Stimulated activated memory B cell treated with anti-CD40 and anti-IgM and Interleukin-4, amounts not matched to agents 10 μg/mL and 1 μg/mL and 100 μg/mL, for 72 hours (primary cell): Measurements from ENCODE around the gene ACVR1B.
A peak's percentile ranks its signal among the peaks of the same experiment; 100 is the strongest.

Experiments used
- ATAC-seq: fragments of 150-1000 bp; cut with Tn5 transposase; 2 replicates; pipeline ENCODE4 v1.10.0; 2021
- H3K27ac Mint-ChIP-seq: one replicate; pipeline ENCODE4 v1.8.0; 2022; ENCODE audit warnings: mild to moderate bottlenecking, mixed read lengths
- H3K27me3 Mint-ChIP-seq: one replicate; pipeline ENCODE4 v1.8.0; 2022; ENCODE audit warnings: mixed read lengths
- H3K36me3 Mint-ChIP-seq: one replicate; pipeline ENCODE4 v1.8.0; 2022; ENCODE audit warnings: mixed read lengths
- H3K4me1 Mint-ChIP-seq: one replicate; pipeline ENCODE4 v1.8.0; 2022; ENCODE audit warnings: mixed read lengths
- H3K4me3 Mint-ChIP-seq: one replicate; pipeline ENCODE4 v1.8.0; 2022; ENCODE audit warnings: mild to moderate bottlenecking, moderate library complexity, mixed read lengths
- H3K9me3 Mint-ChIP-seq: one replicate; pipeline ENCODE4 v1.8.0; 2022; ENCODE audit warnings: mixed read lengths

The ACVR1B gene

GRCh38 chr12:52009081-52009751 lies 57.7 kb downstream of the ACVR1B start:
- Mint-ChIP-seq H3K4me1 (peaks cover 44% of the 10 kb centered on the region), H3K9me3 (no peaks in the 10 kb centered on the region), H3K4me3 (peak overlapping the region; percentile 89), H3K36me3 (peaks cover 55% of the 10 kb centered on the region), H3K27me3 (no peaks in the 10 kb centered on the region), H3K27ac (peak overlapping the region; percentile 89)
- ATAC-seq, result no peak

- H3K27me3 Mint-ChIP-seq, result no peaks in the 10 kb centered on the region
- ATAC-seq, result no peak
- H3K27ac Mint-ChIP-seq, result peak overlapping the region; percentile 89
- H3K4me3 Mint-ChIP-seq, result no peak overlapping the region
- H3K4me1 Mint-ChIP-seq, result peaks cover 39% of the 10 kb centered on the region
- peaks cover 56% of the 10 kb centered on the region for H3K36me3 Mint-ChIP-seq
- no peaks in the 10 kb centered on the region for H3K9me3 Mint-ChIP-seq
Observed at GRCh38 chr12:52010152-52010622, 58.7 kb downstream of the ACVR1B start.

- no peaks in the 10 kb centered on the region for H3K27me3 Mint-ChIP-seq
- H3K27ac Mint-ChIP-seq, result no peak overlapping the region
- no peaks in the 10 kb centered on the region for H3K9me3 Mint-ChIP-seq
- peaks cover 36% of the 10 kb centered on the region for H3K4me1 Mint-ChIP-seq
- H3K4me3 Mint-ChIP-seq, result no peak overlapping the region
- no peak for ATAC-seq
- H3K36me3 Mint-ChIP-seq, result peaks cover 60% of the 10 kb centered on the region
Observed at GRCh38 chr12:52010692-52011601, 59.4 kb downstream of the ACVR1B start.

GRCh38 chr12:52011602-52012214 lies 60.2 kb downstream of the ACVR1B start:
- no peak overlapping the region for H3K4me3 Mint-ChIP-seq
- H3K4me1 Mint-ChIP-seq, result peaks cover 38% of the 10 kb centered on the region
- no peak for ATAC-seq
- H3K27me3 Mint-ChIP-seq, result no peaks in the 10 kb centered on the region
- H3K9me3 Mint-ChIP-seq, result no peaks in the 10 kb centered on the region
- peaks cover 60% of the 10 kb centered on the region for H3K36me3 Mint-ChIP-seq
- no peak overlapping the region for H3K27ac Mint-ChIP-seq

GRCh38 chr12:52013626-52014310 lies 62.3 kb downstream of the ACVR1B start:
- no peaks in the 10 kb centered on the region for H3K9me3 Mint-ChIP-seq
- H3K4me3 Mint-ChIP-seq, result no peak overlapping the region
- H3K36me3 Mint-ChIP-seq, result peaks cover 44% of the 10 kb centered on the region
- no peak for ATAC-seq
- peaks cover 24% of the 10 kb centered on the region for H3K4me1 Mint-ChIP-seq
- no peak overlapping the region for H3K27ac Mint-ChIP-seq
- H3K27me3 Mint-ChIP-seq, result no peaks in the 10 kb centered on the region

- peak; percentile 67 for ATAC-seq
- H3K27ac Mint-ChIP-seq, result no peak overlapping the region
- no peaks in the 10 kb centered on the region for H3K27me3 Mint-ChIP-seq
- H3K4me1 Mint-ChIP-seq, result peaks cover 15% of the 10 kb centered on the region
- no peak overlapping the region for H3K4me3 Mint-ChIP-seq
- H3K36me3 Mint-ChIP-seq, result peaks cover 37% of the 10 kb centered on the region
- H3K9me3 Mint-ChIP-seq, result no peaks in the 10 kb centered on the region
Observed at GRCh38 chr12:52014567-52015530, 63.4 kb downstream of the ACVR1B start.

- Mint-ChIP-seq H3K27ac (no peak overlapping the region), H3K4me3 (no peak overlapping the region), H3K27me3 (no peaks in the 10 kb centered on the region), H3K36me3 (peaks cover 36% of the 10 kb centered on the region), H3K4me1 (peaks cover 23% of the 10 kb centered on the region), H3K9me3 (no peaks in the 10 kb centered on the region)
- ATAC-seq, result no peak
Observed at GRCh38 chr12:52015532-52016041, 64.1 kb downstream of the ACVR1B start.

GRCh38 chr12:52018433-52019112 lies 67.1 kb downstream of the ACVR1B start:
- peaks cover 38% of the 10 kb centered on the region for H3K4me1 Mint-ChIP-seq
- H3K9me3 Mint-ChIP-seq, result no peaks in the 10 kb centered on the region
- H3K27ac Mint-ChIP-seq, result peak overlapping the region; percentile 51
- no peak overlapping the region for H3K4me3 Mint-ChIP-seq
- peaks cover 12% of the 10 kb centered on the region for H3K36me3 Mint-ChIP-seq
- ATAC-seq, result no peak
- H3K27me3 Mint-ChIP-seq, result no peaks in the 10 kb centered on the region

- no peaks in the 10 kb centered on the region for H3K27me3 Mint-ChIP-seq
- H3K9me3 Mint-ChIP-seq, result no peaks in the 10 kb centered on the region
- H3K4me1 Mint-ChIP-seq, result peaks cover 45% of the 10 kb centered on the region
- ATAC-seq, result no peak
- peak overlapping the region; percentile 51 for H3K27ac Mint-ChIP-seq
- peaks cover 5% of the 10 kb centered on the region for H3K36me3 Mint-ChIP-seq
- H3K4me3 Mint-ChIP-seq, result no peak overlapping the region
Observed at GRCh38 chr12:52019113-52019770, 67.7 kb downstream of the ACVR1B start.

- Mint-ChIP-seq H3K36me3 (peaks cover under 1% of the 10 kb centered on the region), H3K27me3 (no peaks in the 10 kb centered on the region), H3K4me1 (peaks cover 57% of the 10 kb centered on the region), H3K27ac (peak overlapping the region; percentile 29), H3K9me3 (no peaks in the 10 kb centered on the region), H3K4me3 (peak overlapping the region; percentile 45)
- peak; percentile 65 for ATAC-seq
Observed at GRCh38 chr12:52020539-52021336, 69.2 kb downstream of the ACVR1B start.

- no peaks in the 10 kb centered on the region for H3K9me3 Mint-ChIP-seq
- peak overlapping the region; percentile 78 for H3K27ac Mint-ChIP-seq
- H3K27me3 Mint-ChIP-seq, result no peaks in the 10 kb centered on the region
- peak overlapping the region; percentile 81 for H3K4me3 Mint-ChIP-seq
- H3K4me1 Mint-ChIP-seq, result peaks cover 59% of the 10 kb centered on the region
- ATAC-seq, result peak; percentile 28
- H3K36me3 Mint-ChIP-seq, result no peaks in the 10 kb centered on the region
Observed at GRCh38 chr12:52022841-52023181, 71.3 kb downstream of the ACVR1B start.

GRCh38 chr12:52023182-52023975 lies 71.9 kb downstream of the ACVR1B start:
- Mint-ChIP-seq H3K27me3 (no peaks in the 10 kb centered on the region), H3K4me3 (peak overlapping the region; percentile 81), H3K36me3 (no peaks in the 10 kb centered on the region), H3K4me1 (peaks cover 60% of the 10 kb centered on the region), H3K27ac (peak overlapping the region; percentile 78), H3K9me3 (no peaks in the 10 kb centered on the region)
- ATAC-seq, result peak; percentile 83
